GM13976 (cell line): ENCODE data around the gene PWWP2B.

ENCODE experiments used
- DNase-seq: peaks from one replicate; pipeline ENCODE4 v3.0.0; 2012; ENCODE audit warnings: low spot score
- in situ Hi-C: fragments of 300-500 bp; cut with MboI; formaldehyde crosslinking; loops from one replicate; pipeline ENCODE4 v1.12.0; 2022; ENCODE audit warnings: low sequenced_read_pairs, mixed read lengths, inconsistent platforms; ENCODE audit not compliant: unreplicated experiment
- TF ChIP-seq, protein P1 (sequence below): IDR thresholded peaks from 2 replicates; pipeline ENCODE4 v1.5.1; 2012; ENCODE audit warnings: borderline replicate concordance, mild to moderate bottlenecking; ENCODE audit not compliant: insufficient read depth; ENCODE audit errors: extremely low read depth, missing control alignments, control extremely low read depth

PWWP2B gene

DNA sequence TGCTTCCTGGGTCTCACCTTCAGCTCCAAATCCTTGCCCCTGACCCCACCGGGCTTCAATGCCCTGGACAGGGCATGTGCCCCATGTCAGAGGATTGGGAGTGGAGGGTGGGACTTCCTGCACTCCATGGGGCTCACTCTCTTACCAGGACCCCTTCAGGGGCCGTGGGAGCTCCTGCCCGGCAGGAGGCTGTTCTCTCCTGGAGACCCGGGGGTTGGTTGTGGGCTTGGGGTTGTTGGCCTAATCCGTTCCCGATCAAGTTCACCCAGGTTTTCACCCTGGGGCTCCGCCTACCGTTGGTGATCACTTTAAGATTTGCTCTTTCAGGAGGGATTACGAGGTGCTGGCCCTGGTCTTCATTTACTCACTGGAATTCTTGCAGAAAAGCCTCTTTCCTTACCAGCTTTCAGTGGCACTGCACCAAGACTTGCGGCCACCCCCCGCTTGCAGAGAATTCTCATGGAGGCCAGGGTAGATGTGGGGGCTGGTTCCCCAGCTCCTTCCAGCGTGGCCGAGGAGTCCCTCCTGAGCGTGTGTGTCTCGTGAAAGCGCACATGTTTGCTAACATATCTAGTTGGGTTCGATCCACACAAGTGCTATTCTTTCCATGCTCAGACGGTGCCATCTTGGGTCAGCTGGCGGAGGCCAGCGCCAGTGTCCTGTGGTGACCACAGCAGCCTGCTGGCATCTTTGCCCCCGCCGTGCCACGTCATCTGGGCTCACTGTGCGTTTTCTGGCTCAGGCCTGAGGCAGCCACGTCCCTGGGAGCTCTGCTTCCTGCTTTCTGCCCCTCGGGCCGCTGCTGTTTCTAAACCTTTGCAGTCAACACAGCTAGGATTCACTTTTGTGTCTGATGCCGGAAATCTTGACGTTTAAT lies 15.6 kb downstream of the PWWP2B start:
- TF ChIP-seq, protein P1, sequence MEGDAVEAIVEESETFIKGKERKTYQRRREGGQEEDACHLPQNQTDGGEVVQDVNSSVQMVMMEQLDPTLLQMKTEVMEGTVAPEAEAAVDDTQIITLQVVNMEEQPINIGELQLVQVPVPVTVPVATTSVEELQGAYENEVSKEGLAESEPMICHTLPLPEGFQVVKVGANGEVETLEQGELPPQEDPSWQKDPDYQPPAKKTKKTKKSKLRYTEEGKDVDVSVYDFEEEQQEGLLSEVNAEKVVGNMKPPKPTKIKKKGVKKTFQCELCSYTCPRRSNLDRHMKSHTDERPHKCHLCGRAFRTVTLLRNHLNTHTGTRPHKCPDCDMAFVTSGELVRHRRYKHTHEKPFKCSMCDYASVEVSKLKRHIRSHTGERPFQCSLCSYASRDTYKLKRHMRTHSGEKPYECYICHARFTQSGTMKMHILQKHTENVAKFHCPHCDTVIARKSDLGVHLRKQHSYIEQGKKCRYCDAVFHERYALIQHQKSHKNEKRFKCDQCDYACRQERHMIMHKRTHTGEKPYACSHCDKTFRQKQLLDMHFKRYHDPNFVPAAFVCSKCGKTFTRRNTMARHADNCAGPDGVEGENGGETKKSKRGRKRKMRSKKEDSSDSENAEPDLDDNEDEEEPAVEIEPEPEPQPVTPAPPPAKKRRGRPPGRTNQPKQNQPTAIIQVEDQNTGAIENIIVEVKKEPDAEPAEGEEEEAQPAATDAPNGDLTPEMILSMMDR, result no peak
- in situ Hi-C loops, result no loop called here
- no peak for DNase-seq

DNA sequence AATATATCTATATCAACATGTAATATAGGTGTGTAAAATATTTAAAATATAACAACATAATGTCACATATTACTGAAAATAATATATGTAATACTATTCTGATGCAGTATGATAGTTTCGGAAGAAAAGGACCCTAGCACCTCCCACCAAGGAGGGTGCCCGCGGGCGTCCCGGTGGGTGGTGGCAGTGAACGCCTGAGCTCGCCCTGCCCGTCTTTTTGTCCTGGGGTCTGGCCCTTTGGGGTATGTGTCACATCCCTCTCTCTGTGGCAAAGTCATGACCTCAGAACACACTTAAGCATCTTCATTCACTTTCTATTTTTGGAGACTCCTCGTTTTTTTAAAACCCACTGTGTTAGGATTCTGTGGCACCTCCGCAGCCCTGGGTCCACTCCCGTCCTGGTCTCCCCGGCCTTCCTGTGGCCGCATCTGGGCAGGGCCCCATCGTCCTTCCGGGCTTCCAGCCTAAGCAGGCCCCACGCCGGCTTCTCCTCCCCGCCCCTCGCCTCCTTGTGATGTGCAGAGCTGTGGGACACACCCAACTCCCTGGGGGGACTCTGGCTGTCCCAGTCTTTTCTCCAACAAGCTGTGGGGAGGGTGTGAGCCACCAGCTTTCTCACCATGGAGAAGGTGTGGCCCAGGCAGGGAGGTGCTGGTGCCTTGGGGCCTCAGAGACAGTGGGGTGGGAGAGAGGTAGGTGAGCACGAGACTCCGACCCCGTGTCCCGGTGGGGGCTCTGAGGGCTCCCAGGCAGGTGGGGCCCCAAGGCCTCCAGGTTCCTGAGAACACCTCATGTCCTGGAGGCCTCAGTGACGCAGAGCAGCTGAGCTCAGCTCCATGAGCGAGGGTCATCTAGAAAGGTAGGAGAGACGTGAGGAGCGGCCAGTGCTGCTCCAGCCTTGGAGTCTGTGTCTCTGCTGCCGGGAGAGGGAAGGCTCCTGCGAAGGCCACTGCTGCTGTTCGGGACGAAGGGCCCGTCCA lies 16.5 kb downstream of the PWWP2B start:
- TF ChIP-seq, protein P1, result no peak
- DNase-seq, result no peak
- in situ Hi-C loops, result no loop called here

DNA sequence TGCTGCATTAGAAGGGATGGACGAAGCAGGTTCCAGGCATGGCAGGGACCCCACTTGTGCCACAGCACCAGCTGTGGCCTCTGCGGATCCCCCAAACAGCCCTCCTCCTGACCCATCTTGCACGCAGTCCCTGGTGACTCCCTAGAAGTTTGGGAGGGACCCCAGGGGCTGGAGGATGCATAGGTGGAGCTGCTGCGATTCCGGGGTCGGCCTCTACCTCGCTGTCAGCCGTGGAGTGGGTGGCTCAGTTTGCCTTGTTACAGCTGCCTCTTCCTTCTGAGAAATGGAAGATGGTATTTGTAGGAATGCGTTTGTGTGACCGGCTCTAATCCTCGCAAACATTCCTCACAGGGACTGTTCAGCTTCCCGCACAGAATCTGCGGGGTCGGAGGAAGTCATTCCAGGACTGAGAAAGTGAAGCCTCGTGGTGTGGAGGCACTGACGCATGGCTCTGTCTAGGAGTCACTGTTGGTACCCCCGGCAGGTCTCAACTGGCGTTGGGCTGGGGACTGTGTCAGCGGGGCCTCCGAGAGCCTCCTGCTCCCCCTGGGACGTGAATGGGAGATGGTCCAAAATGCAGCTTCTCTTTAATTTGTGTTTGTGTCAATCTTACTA lies 17.5 kb downstream of the PWWP2B start:
- in situ Hi-C loops, result no loop called here
- DNase-seq, result no peak
- TF ChIP-seq, protein P1, result no peak

DNA sequence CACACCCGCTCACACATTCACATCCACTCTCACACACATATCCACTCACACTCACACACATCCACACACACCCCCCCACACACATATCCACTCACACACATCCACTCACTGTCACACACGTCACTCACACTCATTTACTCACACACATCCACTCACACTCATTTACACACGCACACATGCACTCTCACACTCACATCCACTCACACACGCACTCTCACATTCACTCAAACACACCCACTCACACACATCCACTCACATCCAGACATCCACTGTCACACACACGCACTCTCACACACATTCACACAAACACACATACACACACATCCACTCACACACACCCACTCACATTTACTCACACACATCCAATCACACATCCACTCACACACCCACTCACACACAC lies 18.3 kb downstream of the PWWP2B start:
- DNase-seq, result no peak
- in situ Hi-C loops, result no loop called here
- TF ChIP-seq, protein P1, result no peak

DNA sequence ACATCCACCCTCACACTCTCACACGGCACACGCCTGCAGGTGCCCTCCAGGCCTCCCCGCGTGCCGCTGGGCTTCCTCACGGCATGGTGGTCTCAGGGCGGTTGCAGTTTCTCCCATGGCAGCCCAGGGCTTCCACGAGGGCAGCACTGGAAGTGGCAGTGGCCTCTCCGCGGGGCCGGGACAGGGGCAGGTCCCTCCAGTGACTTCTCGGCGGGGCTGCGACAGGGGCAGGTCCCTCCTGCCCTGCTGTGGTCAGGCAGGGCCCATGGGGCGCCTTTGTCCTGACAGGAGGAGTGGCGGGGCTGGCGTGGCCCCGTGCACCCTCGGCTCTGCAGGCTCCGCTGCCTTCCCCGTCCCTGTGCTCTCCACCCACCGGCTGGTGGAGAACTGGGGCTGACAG lies 19.0 kb downstream of the PWWP2B start:
- TF ChIP-seq, protein P1, result no peak
- in situ Hi-C loops, result no loop called here
- no peak for DNase-seq

DNA sequence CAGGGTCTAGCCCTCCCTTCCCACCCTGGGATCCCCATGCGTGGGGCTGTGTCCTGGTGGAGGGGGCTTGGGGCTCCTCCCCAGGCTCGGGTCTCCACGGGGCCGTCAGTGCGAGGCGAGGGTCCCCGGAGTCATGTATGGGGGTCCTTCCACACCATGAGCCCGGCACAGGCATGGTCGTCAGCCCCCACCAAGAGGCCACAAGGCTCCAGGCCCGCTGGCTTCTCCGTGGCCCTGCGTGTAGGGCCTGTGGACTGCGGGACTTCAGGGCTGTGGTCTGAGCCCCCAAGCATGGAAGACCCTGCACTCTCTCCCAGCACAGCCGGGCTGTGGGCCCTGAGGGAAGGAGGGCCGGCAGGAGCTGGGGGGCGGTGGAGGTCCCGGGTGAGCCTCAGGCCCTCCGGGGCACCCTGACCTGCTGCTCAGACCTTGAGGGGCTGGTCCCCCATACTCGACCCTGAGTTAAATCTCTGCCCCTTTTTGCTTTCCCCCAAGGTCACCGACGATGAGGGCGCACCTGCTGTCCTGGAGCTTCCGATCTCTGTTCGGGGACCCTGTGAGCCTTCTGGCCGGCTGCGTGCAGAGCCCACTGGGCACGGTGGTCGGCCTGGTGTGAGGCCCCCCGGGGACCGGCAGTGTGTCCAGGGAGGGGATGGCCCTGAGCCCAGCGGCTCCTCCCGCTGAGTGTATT lies 19.7 kb downstream of the PWWP2B start:
- TF ChIP-seq, protein P1, result no peak
- no peak for DNase-seq
- in situ Hi-C loops, result no loop called here
